NOMO-1 treated with DMSO at 0.1 percent for 48 hours (cell line): ENCODE results near the gene GRK6.
A peak's percentile ranks its signal among the peaks of the same experiment; 100 is the strongest.
"Not testable (repeated sequence)": the region's sequence is repeated elsewhere in the genome, so short reads cannot be mapped to it uniquely, and the experiment has no call there.

Experiments
- DNase-seq: peaks from one replicate; lab custom pipeline; 2025; ENCODE audit not compliant: unreplicated experiment; lab: John Stamatoyannopoulos, UW

Gene GRK6

GRCh38 chr5:177397875-177398390 is 28.5 kb upstream of the GRK6 start:
- DNase-seq: no peak

- no peak for DNase-seq
These were observed 26.2 kb upstream of the GRK6 start, which contains the start of gene PFN3 for GRCh38 chr5:177399997-177400868. Gene PFN3, minus strand, starts transcription at chr5:177400661. Its CDS starts 85 bp downstream, at chr5:177400576.

GRCh38 chr5:177402271-177403043 is 24.0 kb upstream of the GRK6 start:
- peak; percentile 34 for DNase-seq

GRCh38 chr5:177403102-177403791 is 23.2 kb upstream of the GRK6 start:
- DNase-seq: no peak

GRCh38 chr5:177403792-177404640 is 22.5 kb upstream of the GRK6 start:
- peak; percentile 87 for DNase-seq

- no peak for DNase-seq
These were observed 21.8 kb upstream of the GRK6 start for GRCh38 chr5:177404641-177405179.

GRCh38 chr5:177405312-177405711 is 21.2 kb upstream of the GRK6 start:
- no peak for DNase-seq

GRCh38 chr5:177405805-177406204 is 20.7 kb upstream of the GRK6 start:
- DNase-seq: peak; percentile 89

GRCh38 chr5:177409043-177409801 is 17.3 kb upstream of the GRK6 start, which contains the start of gene F12:
Gene F12, minus strand, starts transcription at chr5:177409564. Its CDS starts 37 bp downstream, at chr5:177409527.
- DNase-seq: no peak

GRCh38 chr5:177410575-177410974 is 15.9 kb upstream of the GRK6 start:
- peak; percentile 44 for DNase-seq

- DNase-seq: no peak
These were observed 13.8 kb upstream of the GRK6 start for GRCh38 chr5:177412603-177413233.

GRCh38 chr5:177414481-177414880 is 12.0 kb upstream of the GRK6 start:
- no peak for DNase-seq

- DNase-seq: not testable (repeated sequence)
These were observed 9.4 kb upstream of the GRK6 start for GRCh38 chr5:177417081-177417480.

- no peak for DNase-seq
These were observed 7.4 kb upstream of the GRK6 start for GRCh38 chr5:177419046-177419445.

- DNase-seq: not testable (repeated sequence)
These were observed 6.0 kb upstream of the GRK6 start for GRCh38 chr5:177420472-177420871.

- no peak for DNase-seq
These were observed 5.2 kb upstream of the GRK6 start for GRCh38 chr5:177421062-177421798.

GRCh38 chr5:177423671-177424070 is 2.8 kb upstream of the GRK6 start:
- no peak for DNase-seq

- no peak for DNase-seq
These were observed 1.2 kb upstream of the GRK6 start for GRCh38 chr5:177425196-177425800.
